ENCODE data around the gene KLHDC1.

GRCh38 chr14:49754570-49755097 lies 61.7 kb downstream of the KLHDC1 start:
- TF ChIP-seq POLR2A (IDR thresholded peaks at IDR 0.05; ENCODE audit: extremely low read depth, insufficient read length), result no peak
- TF ChIP-seq, protein P1, sequence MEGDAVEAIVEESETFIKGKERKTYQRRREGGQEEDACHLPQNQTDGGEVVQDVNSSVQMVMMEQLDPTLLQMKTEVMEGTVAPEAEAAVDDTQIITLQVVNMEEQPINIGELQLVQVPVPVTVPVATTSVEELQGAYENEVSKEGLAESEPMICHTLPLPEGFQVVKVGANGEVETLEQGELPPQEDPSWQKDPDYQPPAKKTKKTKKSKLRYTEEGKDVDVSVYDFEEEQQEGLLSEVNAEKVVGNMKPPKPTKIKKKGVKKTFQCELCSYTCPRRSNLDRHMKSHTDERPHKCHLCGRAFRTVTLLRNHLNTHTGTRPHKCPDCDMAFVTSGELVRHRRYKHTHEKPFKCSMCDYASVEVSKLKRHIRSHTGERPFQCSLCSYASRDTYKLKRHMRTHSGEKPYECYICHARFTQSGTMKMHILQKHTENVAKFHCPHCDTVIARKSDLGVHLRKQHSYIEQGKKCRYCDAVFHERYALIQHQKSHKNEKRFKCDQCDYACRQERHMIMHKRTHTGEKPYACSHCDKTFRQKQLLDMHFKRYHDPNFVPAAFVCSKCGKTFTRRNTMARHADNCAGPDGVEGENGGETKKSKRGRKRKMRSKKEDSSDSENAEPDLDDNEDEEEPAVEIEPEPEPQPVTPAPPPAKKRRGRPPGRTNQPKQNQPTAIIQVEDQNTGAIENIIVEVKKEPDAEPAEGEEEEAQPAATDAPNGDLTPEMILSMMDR (IDR thresholded peaks at IDR 0.05; ENCODE audit: low read depth, low read length), result no peak
- TF ChIP-seq MYC (IDR thresholded peaks at IDR 0.05; ENCODE audit: low read depth, low read length), result no peak
- no peak for TF ChIP-seq MAX (IDR thresholded peaks at IDR 0.05; ENCODE audit: low read depth, low read length)

Measured in NB4 (cell line).